ENCODE results near the gene CRYBG1.
"Not testable (repeated sequence)": the region's sequence is repeated elsewhere in the genome, so short reads cannot be mapped to it uniquely, and the experiment has no call there.

Gene CRYBG1

DNA sequence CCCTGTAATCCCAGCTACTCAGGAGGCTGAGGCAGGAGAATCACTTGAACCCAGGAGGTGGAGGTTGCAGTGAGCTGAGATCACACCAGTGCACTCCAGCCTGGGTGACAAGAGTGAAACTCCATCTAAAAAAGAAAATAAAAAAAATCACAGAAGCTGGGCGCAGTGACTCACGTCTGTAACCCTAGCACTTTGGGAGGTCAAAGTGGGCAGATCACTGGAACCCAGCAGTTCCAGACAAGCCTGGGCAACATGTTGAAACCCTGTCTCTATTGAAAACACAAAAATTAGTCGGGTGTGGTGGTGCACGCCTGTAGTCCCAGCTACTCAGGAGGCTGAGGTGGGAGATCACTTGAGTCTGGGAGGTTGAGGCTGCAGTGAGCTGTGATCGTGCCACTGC lies 199.1 kb downstream of the CRYBG1 start:
- FAIRE-seq: not testable (repeated sequence)

DNA sequence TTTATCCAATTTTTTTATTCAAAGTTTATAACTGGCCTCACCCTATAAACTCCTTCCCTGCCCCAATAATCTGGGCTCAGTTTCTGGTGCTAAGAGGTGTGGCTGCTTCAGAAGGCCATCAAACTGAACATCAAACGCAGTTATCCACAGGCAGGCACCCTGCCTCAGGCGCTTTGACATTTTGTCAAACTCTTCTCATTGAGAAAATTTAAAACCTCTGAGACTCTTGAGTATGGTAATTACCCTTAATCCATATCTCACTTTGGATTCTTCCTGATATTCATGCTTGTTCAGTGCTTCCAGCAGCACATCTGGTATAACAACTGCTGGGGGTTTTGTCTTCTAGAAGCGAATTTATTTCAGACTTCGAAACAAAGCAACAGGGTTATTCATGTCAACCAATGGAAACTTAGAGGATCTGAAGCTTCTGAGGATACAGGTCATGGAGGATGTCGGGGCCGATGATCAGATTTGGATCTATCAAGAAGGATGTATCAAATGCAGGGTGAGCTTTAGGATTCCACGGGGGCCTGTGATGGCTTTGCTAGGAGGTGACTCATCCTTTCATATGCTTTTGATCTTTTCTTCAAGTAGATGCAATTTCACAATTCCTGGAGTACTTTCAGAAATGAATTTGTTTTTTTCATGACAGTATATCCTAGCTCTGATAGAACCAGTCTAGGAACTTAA lies 200.6 kb downstream of the CRYBG1 start:
- FAIRE-seq: no peak

DNA sequence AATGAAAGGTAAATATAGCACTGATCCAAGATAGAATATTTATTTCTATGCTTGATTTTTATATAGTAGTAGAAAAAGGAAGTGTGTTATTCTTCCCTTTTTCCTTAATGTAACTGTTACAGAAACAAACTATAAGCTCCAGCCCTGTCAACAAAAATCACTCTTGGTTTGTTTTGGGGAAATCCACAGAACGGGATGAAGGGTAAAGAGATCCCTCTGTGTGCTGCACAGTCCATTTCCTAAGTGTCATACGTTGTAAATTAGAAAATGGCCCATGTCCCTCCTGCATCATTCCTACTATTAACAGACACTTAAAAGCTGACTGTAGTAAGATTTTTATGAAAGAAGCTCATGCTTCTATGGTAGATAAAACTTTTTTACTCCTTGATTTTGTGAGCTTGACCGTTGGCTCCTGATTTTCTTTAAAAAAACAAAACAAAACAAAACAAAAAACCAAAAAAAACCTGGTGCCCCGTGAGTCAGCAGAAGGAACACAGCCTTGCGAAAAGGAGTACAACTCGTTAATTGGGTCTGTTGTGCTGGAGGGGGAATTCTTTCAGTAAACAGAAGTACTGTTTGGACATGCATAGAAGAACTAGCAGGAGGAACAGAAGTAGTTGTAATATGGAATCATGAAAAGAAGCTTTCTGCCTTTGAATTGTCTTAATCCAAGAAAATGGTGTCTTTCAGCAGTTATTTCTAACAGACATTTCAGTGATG lies 201.3 kb downstream of the CRYBG1 start:
- FAIRE-seq: no peak

GRCh38 chr6:106563614-106564013 lies 203.1 kb downstream of the CRYBG1 start:
- no peak for FAIRE-seq

- FAIRE-seq: no peak
Measured at GRCh38 chr6:106564476-106564875, 204.0 kb downstream of the CRYBG1 start.

GRCh38 chr6:106568530-106568929 lies 208.0 kb downstream of the CRYBG1 start:
- FAIRE-seq: no peak

DNA sequence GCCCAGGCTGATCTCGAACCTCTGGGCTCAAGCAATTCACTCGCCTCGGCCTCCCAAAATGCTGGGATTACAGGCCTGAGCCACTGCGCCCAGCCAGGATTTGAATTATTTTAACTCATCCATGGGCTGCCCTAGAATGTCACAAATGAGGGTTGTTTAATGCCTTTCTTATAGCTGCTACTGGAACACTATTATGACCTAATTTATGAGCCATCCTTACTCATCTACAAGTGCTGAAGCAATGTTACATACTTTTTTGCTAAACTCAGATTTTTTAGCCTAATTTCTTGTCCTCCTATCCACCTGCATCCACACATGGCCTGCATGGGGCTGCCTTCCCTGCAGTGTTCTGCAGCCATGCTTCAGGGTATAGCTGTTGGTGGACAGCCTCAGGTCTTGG lies 208.9 kb downstream of the CRYBG1 start:
- no peak for FAIRE-seq

DNA sequence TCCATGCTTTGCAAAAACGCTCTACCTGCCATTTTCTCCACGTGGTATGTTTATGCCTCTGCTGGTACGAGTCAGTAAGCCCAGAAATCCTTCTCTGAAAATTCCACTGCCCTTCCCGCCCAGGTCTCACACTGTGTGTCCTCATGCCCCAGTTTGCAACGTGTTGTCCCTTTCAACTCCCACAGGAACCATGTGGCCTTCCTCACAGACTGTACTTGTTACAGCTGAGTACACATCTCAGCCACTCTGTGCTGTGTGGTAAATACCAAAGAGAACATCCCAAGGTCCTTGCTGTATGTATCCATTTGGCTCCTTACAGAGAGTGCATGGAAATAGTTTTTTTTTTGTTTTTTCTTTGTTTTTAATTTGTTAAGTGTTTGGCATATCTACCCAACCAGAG lies 211.9 kb downstream of the CRYBG1 start:
- FAIRE-seq: no peak

- FAIRE-seq: no peak
Measured at GRCh38 chr6:106572875-106573585, 212.5 kb downstream of the CRYBG1 start.

DNA sequence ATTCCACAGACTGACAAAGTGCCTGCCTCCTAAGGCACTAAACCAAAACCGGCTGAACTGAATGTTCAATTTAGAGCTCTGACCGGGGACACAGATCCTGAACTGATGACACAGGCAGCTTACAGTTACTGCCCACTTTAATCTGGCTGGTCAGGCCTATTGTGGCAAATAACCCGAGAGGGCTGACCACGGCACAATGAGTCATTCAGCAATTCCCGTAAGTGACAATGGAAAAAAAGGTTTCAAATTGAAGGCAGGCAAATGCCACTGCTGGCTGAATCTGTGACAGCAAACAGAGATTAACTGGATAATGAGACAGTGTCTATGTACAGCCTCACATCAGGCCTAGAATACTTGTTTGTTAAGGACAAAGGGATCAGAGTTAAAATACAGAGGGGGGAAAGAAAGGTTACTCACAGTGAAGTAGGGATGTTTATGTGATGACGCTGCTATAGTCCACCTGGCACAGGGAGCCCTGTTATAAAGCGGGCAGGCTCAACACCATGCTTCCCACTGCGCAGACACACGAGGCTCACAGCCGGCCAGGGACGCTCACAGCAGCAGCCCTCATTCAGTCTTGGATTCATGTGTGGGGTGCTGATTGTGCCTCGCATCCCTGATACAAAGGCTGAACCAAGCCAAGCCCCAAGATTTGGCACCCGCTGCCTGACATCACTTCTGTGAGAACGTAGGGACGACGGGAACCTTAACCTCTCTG lies 214.4 kb downstream of the CRYBG1 start:
- FAIRE-seq: no peak

- no peak for FAIRE-seq
Measured at GRCh38 chr6:106579281-106579680, 218.8 kb downstream of the CRYBG1 start.

DNA sequence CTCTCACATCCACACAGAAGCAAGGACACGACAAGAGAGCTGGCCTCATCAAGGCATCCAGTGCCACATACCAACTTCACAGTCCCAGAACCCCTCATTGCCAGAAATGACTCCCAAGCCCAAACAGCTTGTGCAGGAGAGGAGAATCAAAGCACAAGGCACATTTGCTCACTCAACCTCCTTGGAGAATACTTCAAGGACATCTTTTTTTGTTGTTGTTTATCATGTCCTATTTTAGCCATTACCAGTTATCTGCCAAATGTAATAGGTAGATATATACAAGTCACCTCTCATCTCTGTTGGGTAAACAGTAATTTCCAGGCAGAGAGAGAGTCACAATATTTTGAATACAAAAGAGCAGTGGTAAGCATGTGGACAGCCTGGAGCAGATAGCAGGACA lies 221.0 kb downstream of the CRYBG1 start:
- FAIRE-seq: no peak

GRCh38 chr6:106586815-106587415 lies 226.4 kb downstream of the CRYBG1 start:
- FAIRE-seq: no peak

DNA sequence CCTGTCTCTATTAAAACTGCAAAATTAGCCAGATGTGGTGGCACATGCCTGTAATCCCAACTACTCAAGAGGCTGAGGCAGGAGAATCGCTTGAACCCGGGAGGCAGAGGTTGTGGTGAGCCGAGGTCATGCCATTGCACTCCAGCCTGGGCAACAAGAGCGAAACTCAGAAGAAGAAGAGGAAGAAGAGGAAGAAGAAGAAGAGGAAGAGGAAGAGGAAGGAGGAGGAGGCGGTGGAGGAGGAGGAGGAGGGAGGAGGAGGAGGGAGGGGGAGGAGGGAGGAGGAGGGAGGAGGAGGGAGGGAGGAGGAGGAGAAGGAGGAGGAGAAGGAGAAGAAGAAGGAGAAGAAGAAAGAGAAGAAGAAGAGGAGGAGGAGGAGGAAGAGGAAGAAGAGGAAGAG lies 228.4 kb downstream of the CRYBG1 start:
- FAIRE-seq: not testable (repeated sequence)

DNA sequence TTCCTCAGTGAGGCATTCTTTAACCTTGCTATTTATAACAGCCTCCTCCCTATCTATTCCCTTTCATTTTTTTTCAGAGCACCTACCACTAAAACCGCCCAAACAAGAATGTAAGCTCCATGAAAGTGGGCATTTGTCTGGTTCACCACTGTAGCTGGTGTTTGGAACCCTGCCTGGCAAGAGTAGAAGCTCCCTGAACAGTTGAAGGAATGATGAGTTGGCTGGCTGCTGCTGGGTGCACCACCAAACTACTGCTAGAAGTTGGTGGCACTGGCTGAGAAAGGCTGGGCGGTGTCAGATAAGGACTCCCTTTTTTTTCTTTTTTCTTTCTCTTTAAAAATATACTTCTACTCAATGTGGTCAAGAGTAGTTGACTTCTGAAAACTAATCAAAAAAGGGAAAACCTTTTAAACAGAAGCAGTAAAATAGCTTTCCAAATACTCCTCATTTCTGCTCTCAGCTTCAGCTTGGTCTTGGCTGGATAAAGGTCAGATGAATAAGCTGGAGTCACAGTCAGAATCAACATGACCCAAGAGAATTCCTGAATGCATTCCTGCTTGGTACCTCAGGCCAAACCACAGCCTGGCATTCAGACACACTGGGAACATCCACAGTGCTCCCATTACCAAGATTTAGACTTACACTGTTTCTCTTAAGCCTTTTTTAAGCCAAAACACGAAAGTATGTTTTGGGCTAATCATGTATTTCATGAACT lies 230.8 kb downstream of the CRYBG1 start:
- FAIRE-seq: no peak

DNA sequence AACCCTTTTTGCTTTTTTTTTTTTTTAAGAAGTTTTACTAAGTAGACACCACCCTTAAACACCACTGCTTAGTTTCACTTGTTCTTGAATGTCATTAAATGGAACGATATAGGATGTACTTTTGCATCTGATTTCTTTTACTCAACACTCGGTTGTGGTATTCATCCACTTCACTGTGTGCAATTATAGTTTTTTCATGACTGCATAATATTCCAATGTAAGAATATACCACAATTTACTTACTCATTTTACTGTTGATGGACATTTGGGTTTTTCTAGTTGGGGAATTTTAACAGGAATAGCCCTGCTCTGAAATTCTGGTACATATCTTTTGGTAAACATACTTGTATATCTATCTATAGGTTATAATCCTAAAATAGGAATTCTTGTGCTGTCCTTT lies 238.9 kb downstream of the CRYBG1 start:
- no peak for FAIRE-seq

GRCh38 chr6:106600329-106600728 lies 239.8 kb downstream of the CRYBG1 start:
- no peak for FAIRE-seq

- FAIRE-seq: peak; percentile 86
Measured at GRCh38 chr6:106608080-106608668, 247.7 kb downstream of the CRYBG1 start.

GRCh38 chr6:106609699-106610098 lies 249.2 kb downstream of the CRYBG1 start:
- FAIRE-seq: no peak

GRCh38 chr6:106611030-106611429 lies 250.5 kb downstream of the CRYBG1 start:
- FAIRE-seq: no peak

DNA sequence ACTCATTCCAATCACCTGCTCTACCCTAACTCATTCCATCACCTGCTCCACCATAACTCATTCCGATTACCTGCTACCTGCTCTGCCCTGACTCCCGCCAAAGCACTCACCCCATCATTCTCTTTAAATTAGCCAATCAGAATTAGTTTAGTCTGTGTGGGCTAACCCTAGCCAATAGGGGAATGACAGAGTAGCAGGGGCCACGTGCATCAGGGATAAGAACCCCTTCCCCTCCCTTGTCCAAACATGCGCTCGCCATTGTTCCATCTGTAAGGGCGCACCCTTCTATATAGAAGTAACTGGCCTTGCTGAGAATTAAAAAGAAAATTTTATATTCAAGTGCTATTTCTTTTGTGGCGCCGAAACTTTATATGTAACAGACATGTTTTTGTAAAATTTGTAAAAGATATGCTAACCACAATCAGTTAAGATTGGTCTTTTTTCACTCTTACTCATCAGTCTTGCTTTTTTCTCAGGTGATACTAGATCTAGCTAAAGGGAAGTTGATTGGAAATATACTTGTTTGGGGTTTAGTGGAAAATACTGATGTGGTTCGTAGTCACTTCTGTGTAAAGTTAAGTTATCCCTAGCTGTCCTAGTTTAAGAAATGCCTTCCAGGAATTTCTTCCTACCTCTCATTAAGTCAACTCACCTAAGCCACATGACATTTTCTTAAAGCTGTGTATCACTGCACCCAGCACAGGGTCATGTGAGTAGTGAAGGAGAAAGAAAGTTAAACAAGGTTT lies 252.3 kb downstream of the CRYBG1 start:
- no peak for FAIRE-seq
